Keratinocyte (primary cell): ENCODE data around the gene KCNJ6. TPM values are rescaled to one million over a fixed set of nuclear protein-coding genes. Genes with fewer than 3 reads are reported as not detected.

Source experiments
- DNase-seq: peaks from one replicate; pipeline ENCODE4 v3.0.0-alpha.2; 2011; ENCODE audit warnings: low read depth, missing footprints, low spot score
- FAIRE-seq: peaks from 2 replicates; lab custom pipeline; 2011; peaks lifted over from hg19 to GRCh38; lab: Jason Lieb, UNC
- H2AFZ ChIP-seq: 2 replicates; pipeline ENCODE4 v1.6.0; 2012; ENCODE audit warnings: low read length, control low read depth, inconsistent platforms; ENCODE audit not compliant: control insufficient read depth
- H3K27ac ChIP-seq: 2 replicates; pipeline ENCODE4 v1.5.1; 2011; ENCODE audit warnings: low read length; ENCODE audit not compliant: control insufficient read depth, insufficient read depth
- H3K27me3 ChIP-seq: 3 replicates; pipeline ENCODE4 v1.6.0; 2011; ENCODE audit warnings: low read length; ENCODE audit not compliant: control insufficient read depth, insufficient read depth; ENCODE audit errors: extremely low read depth
- H3K36me3 ChIP-seq, 2 experiments: 2 replicates in 1 of 2; 3 replicates in 1 of 2; pipeline ENCODE4 v1.5.1; 2011; ENCODE audit warnings: low read length in 2 of 2, mild to moderate bottlenecking in 1 of 2; ENCODE audit not compliant: control insufficient read depth in 2 of 2, insufficient read depth in 2 of 2; ENCODE audit errors: extremely low read depth in 1 of 2
- H3K4me1 ChIP-seq: 3 replicates; pipeline ENCODE4 v1.5.1; 2011; ENCODE audit warnings: low read length; ENCODE audit not compliant: control insufficient read depth, insufficient read depth; ENCODE audit errors: extremely low read depth
- H3K4me2 ChIP-seq: 3 replicates; pipeline ENCODE4 v1.6.0; 2011; ENCODE audit warnings: low read depth, low read length; ENCODE audit not compliant: control insufficient read depth, insufficient read depth; ENCODE audit errors: extremely low read depth
- H3K4me3 ChIP-seq, 3 experiments: fragments of 200-600 bp in 1 of 3; sonication (generic) in 1 of 3; 2 replicates in 2 of 3; 3 replicates in 1 of 3; pipeline ENCODE4 v1.5.1; 2011 to 2016; ENCODE audit warnings: low read length in 3 of 3, mild to moderate bottlenecking in 3 of 3, control low read depth in 2 of 3, inconsistent platforms in 1 of 3, low read depth in 1 of 3, mixed read lengths in 1 of 3, mixed run types in 1 of 3, moderate library complexity in 1 of 3; ENCODE audit not compliant: control insufficient read depth in 2 of 3, insufficient read depth in 2 of 3; ENCODE audit errors: extremely low read depth in 1 of 3
- H3K79me2 ChIP-seq: 2 replicates; pipeline ENCODE4 v1.6.0; 2012; ENCODE audit warnings: low read length; ENCODE audit not compliant: control insufficient read depth, insufficient read depth
- H3K9ac ChIP-seq: 3 replicates; pipeline ENCODE4 v1.6.0; 2011; ENCODE audit warnings: low read length; ENCODE audit not compliant: control insufficient read depth, insufficient read depth; ENCODE audit errors: extremely low read depth
- H3K9me1 ChIP-seq: 3 replicates; pipeline ENCODE4 v1.6.0; 2011; ENCODE audit warnings: low read length; ENCODE audit not compliant: control insufficient read depth, insufficient read depth; ENCODE audit errors: extremely low read depth
- H3K9me3 ChIP-seq: 2 replicates; pipeline ENCODE4 v1.5.1; 2012; ENCODE audit warnings: low read depth, low read length; ENCODE audit not compliant: control insufficient read depth
- H4K20me1 ChIP-seq: 3 replicates; pipeline ENCODE4 v1.6.0; 2011; ENCODE audit warnings: low read length; ENCODE audit not compliant: control insufficient read depth, insufficient read depth; ENCODE audit errors: extremely low read depth
- CTCF ChIP-seq, 3 experiments: IDR thresholded peaks in 1 of 3; conservative IDR thresholded peaks in 1 of 3; optimal IDR thresholded peaks in 1 of 3; 2 replicates in 2 of 3; 3 replicates in 1 of 3; pipeline versions ENCODE3 to v1.5.1; 2011; ENCODE audit warnings: low read length in 3 of 3, mild to moderate bottlenecking in 3 of 3, moderate library complexity in 2 of 3, control low read depth in 1 of 3, inconsistent platforms in 1 of 3; ENCODE audit not compliant: insufficient read depth in 2 of 3; ENCODE audit errors: extremely low read depth in 1 of 3
- EZH2 ChIP-seq: IDR thresholded peaks from one replicate; pipeline ENCODE4 v1.6.1; 2012; ENCODE audit warnings: inconsistent platforms, mild to moderate bottlenecking, low read length, moderate library complexity
- dilution Hi-C: fragments of 300-500 bp; cut with MboI; formaldehyde crosslinking; loops from one replicate; pipeline ENCODE4 v1.7.0; 2020; ENCODE audit warnings: low sequenced_read_pairs; ENCODE audit not compliant: extremely low pct_ligation_motif_present
- polyA plus RNA-seq, 5 experiments: library from polyadenylated mRNA; depleted of rRNA in 3 of 5; stranded (reverse) in 3 of 5; stranded (forward) in 1 of 5; unstranded in 1 of 5; fragments of >200 nt; gene quantifications; 1 replicate in 1 of 5; 2 replicates in 3 of 5; 3 replicates in 1 of 5; pipeline versions ENCODE4 v1.2.1 to v1.2.3, GENCODE V29; 2011 to 2012; ENCODE audit warnings: missing spikeins in 2 of 5, low read depth in 1 of 5, low replicate concordance in 1 of 5

KCNJ6 gene
- polyA plus RNA-seq, 1 donor (not counting 4 experiments of a cell fraction or from before 2014, with no cell fraction given): not detected

- Histone ChIP-seq H3K4me2 (no peak overlapping the region), H3K4me1 (no peaks in the 10 kb centered on the region), H3K79me2 (no peaks in the 10 kb centered on the region), H4K20me1 (no peaks in the 10 kb centered on the region), H3K9me3 (no peaks in the 10 kb centered on the region), H3K9ac (no peak overlapping the region), H3K27ac (no peak overlapping the region), H3K9me1 (no peaks in the 10 kb centered on the region), H3K36me3 (no peaks in the 10 kb centered on the region), H3K27me3 (no peaks in the 10 kb centered on the region), H2AFZ (no peak overlapping the region), H3K4me3 (no peak overlapping the region)
- TF ChIP-seq EZH2 (no peak), CTCF (optimal IDR thresholded peaks at IDR 0.05 in 1 of 3, IDR thresholded peaks at IDR 0.05 in 1 of 3, conservative IDR thresholded peaks at IDR 0.05 in 1 of 3; ENCODE audit: extremely low read depth in 1 of 3, insufficient read depth in 2 of 3, low read length in 3 of 3) (no peak)
- dilution Hi-C loops: loop anchor here (25.0 kb wide), 1 partner anchor 202 kb away; the partner anchor contains the start of gene KCNJ6
- FAIRE-seq (no peak), DNase-seq (no peak)
Measured at GRCh38 chr21:37710546-37711285, 205.5 kb downstream of the KCNJ6 start.

- no peaks in the 10 kb centered on the region for H3K9me1 ChIP-seq
- no peak overlapping the region for H3K4me3 ChIP-seq
- H3K9me3 ChIP-seq: no peaks in the 10 kb centered on the region
- no peak overlapping the region for H2AFZ ChIP-seq
- TF ChIP-seq EZH2 (no peak), CTCF (optimal IDR thresholded peaks at IDR 0.05 in 1 of 3, IDR thresholded peaks at IDR 0.05 in 1 of 3, conservative IDR thresholded peaks at IDR 0.05 in 1 of 3; ENCODE audit: extremely low read depth in 1 of 3, insufficient read depth in 2 of 3, low read length in 3 of 3) (no peak)
- DNase-seq (no peak), FAIRE-seq (no peak)
- no peak overlapping the region for H3K9ac ChIP-seq
- peaks cover 4% of the 10 kb centered on the region for H3K27me3 ChIP-seq
- no peaks in the 10 kb centered on the region for H3K36me3 ChIP-seq
- H4K20me1 ChIP-seq: no peaks in the 10 kb centered on the region
- dilution Hi-C loops: loop anchor here (25.0 kb wide), 1 partner anchor 208 kb away; the partner anchor contains the start of gene KCNJ6
- no peak overlapping the region for H3K27ac ChIP-seq
- no peak overlapping the region for H3K4me2 ChIP-seq
- H3K4me1 ChIP-seq: no peaks in the 10 kb centered on the region
- H3K79me2 ChIP-seq: no peaks in the 10 kb centered on the region
Measured at GRCh38 chr21:37704751-37705150, 211.5 kb downstream of the KCNJ6 start.
